Erythroblast (primary cell): ENCODE results near the gene OR51M1.

Source experiments
- GATA1 ChIP-seq: IDR thresholded peaks from 2 replicates; pipeline ENCODE4 v1.6.1; 2011; ENCODE audit warnings: low read depth, mild to moderate bottlenecking, control low read depth, low read length, moderate library complexity
- POLR2A ChIP-seq: IDR thresholded peaks from 2 replicates; pipeline ENCODE4 v1.6.1; 2011; ENCODE audit warnings: mild to moderate bottlenecking, low read length

DNA sequence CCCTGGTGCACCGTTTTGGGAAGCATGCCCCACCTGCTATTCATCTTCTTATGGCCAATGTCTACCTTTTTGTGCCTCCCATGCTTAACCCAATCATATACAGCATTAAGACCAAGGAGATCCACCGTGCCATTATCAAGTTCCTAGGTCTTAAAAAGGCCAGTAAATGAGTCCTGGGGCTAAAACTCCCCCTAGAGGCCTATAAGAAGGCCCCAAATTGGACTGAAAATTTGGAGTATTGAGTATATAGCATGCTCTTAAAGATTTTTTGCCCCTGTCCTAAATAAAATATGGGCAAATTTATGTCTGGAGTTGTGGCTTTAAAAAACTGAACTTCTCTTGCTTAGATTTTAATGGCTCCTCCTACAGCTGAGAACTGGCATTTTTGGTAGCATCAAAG is 6.6 kb downstream of the OR51M1 start:
- TF ChIP-seq POLR2A (no peak), GATA1 (no peak)
